H1 (cell line): ENCODE measurements around the gene ALDH1A2. TPM values are rescaled to one million over a fixed set of nuclear protein-coding genes. Genes with fewer than 3 reads are reported as not detected.

Experiments used
- CTCF ChIA-PET: fragments of 300-600 bp; sonication (Branson Sonifier 250); formaldehyde crosslinking; loops from one replicate; lab custom pipeline; 2021; ENCODE audit not compliant: partially characterized antibody; lab: Charles Lee
- POLR2A ChIA-PET: fragments of 300-600 bp; sonication (Branson Sonifier 250); formaldehyde crosslinking; loops from one replicate; lab custom pipeline; 2021; ENCODE audit warnings: inconsistent platforms; ENCODE audit not compliant: partially characterized antibody; lab: Charles Lee
- DNase-seq, 2 experiments: peaks; one replicate each; pipeline versions ENCODE4 v3.0.0 to v3.0.0-alpha.2; 2010 to 2022; ENCODE audit warnings: low spot score in 2 of 2, low read depth in 1 of 2, mixed read lengths in 1 of 2
- FAIRE-seq: peaks from 2 replicates; lab custom pipeline; 2011; peaks lifted over from hg19 to GRCh38; lab: Jason Lieb, UNC
- H2AFZ ChIP-seq: 2 replicates; pipeline ENCODE4 v1.8.1; 2012; ENCODE audit warnings: low read length, inconsistent platforms
- H2AK5ac ChIP-seq: 2 replicates; pipeline ENCODE4 v1.6.1; 2013; ENCODE audit warnings: low read depth, low read length
- H2BK120ac ChIP-seq: replicated peaks from 2 replicates; pipeline ENCODE3; 2013; ENCODE audit warnings: low read depth, low read length, inconsistent platforms
- H2BK12ac ChIP-seq: 2 replicates; pipeline ENCODE4 v1.6.1; 2013; ENCODE audit warnings: low read depth, low read length
- H2BK15ac ChIP-seq: 2 replicates; pipeline ENCODE4 v1.6.1; 2013; ENCODE audit warnings: low read length
- H2BK20ac ChIP-seq: 2 replicates; pipeline ENCODE4 v1.6.1; 2013; ENCODE audit warnings: low read length
- H2BK5ac ChIP-seq: 2 replicates; pipeline ENCODE4 v1.6.1; 2013; ENCODE audit warnings: low read depth, low read length
- H3K14ac ChIP-seq: 2 replicates; pipeline ENCODE4 v1.6.1; 2013; ENCODE audit warnings: inconsistent platforms; ENCODE audit not compliant: insufficient read length
- H3K18ac ChIP-seq: 2 replicates; pipeline ENCODE4 v1.6.1; 2013; ENCODE audit warnings: low read length; ENCODE audit errors: extremely low read depth
- H3K23ac ChIP-seq: 2 replicates; pipeline ENCODE4 v1.6.1; 2013; ENCODE audit warnings: inconsistent platforms; ENCODE audit not compliant: insufficient read length
- H3K23me2 ChIP-seq: 2 replicates; pipeline ENCODE4 v1.6.1; 2013; ENCODE audit warnings: low read depth, low read length
- H3K27ac ChIP-seq: 2 replicates; pipeline ENCODE4 v1.6.1; 2011; ENCODE audit warnings: low read depth, low read length, inconsistent platforms
- H3K27me3 ChIP-seq, 4 experiments: replicated peaks in 1 of 4; 1 replicate in 1 of 4; 2 replicates in 3 of 4; pipeline versions ENCODE4 v1.6.1 to v1.8.1; 2011 to 2013; ENCODE audit warnings: low read length in 3 of 4, mild to moderate bottlenecking in 3 of 4, inconsistent platforms in 2 of 4, mixed read lengths in 2 of 4, moderate library complexity in 1 of 4; ENCODE audit not compliant: control insufficient read depth in 3 of 4, insufficient read depth in 3 of 4; ENCODE audit errors: extremely low read depth in 1 of 4
- H3K36me3 ChIP-seq, 4 experiments: 2 replicates each; pipeline versions ENCODE4 v1.6.1 to v1.8.1; 2011 to 2013; ENCODE audit warnings: mild to moderate bottlenecking in 4 of 4, low read length in 3 of 4, moderate library complexity in 2 of 4, control low read depth in 1 of 4, inconsistent platforms in 1 of 4; ENCODE audit not compliant: insufficient read depth in 4 of 4, control insufficient read depth in 2 of 4
- H3K4ac ChIP-seq: replicated peaks from 2 replicates; pipeline ENCODE3; 2013; ENCODE audit warnings: low read length, low read depth, mixed read lengths, inconsistent platforms; ENCODE audit not compliant: insufficient read length
- H3K4me1 ChIP-seq, 4 experiments: replicated peaks in 1 of 4; 1 replicate in 1 of 4; 2 replicates in 3 of 4; pipeline versions ENCODE4 v1.6.1 to v1.8.1; 2011 to 2013; ENCODE audit warnings: low read length in 3 of 4, inconsistent platforms in 2 of 4, mixed read lengths in 1 of 4; ENCODE audit not compliant: insufficient read depth in 4 of 4, control insufficient read depth in 3 of 4
- H3K4me2 ChIP-seq, 2 experiments: 2 replicates each; pipeline versions ENCODE4 v1.6.1 to v1.8.1; 2011 to 2013; ENCODE audit warnings: low read depth in 2 of 2, low read length in 2 of 2, control low read depth in 1 of 2, inconsistent platforms in 1 of 2, mild to moderate bottlenecking in 1 of 2; ENCODE audit not compliant: insufficient read depth in 1 of 2
- H3K4me3 ChIP-seq, 4 experiments: fragments of 200-600, 300-600 bp in 1 of 4; sonication (generic), shearing (Covaris generic), sonication (Bioruptor Twin) in 1 of 4; 2 replicates each; pipeline versions ENCODE4 v1.5.1 to v1.8.1; 2011 to 2016; ENCODE audit warnings: low read length in 4 of 4, low read depth in 3 of 4, control low read depth in 2 of 4, inconsistent platforms in 2 of 4, mild to moderate bottlenecking in 2 of 4, mixed read lengths in 1 of 4, moderate library complexity in 1 of 4; ENCODE audit not compliant: insufficient read depth in 2 of 4; ENCODE audit errors: extremely low read depth in 1 of 4
- H3K56ac ChIP-seq: replicated peaks from 2 replicates; pipeline ENCODE3; 2013; ENCODE audit warnings: low read depth, mild to moderate bottlenecking, mixed read lengths, low read length, inconsistent platforms; ENCODE audit not compliant: insufficient read length
- H3K79me1 ChIP-seq: 2 replicates; pipeline ENCODE4 v1.6.1; 2013; ENCODE audit warnings: low read depth, low read length, control low read depth
- H3K79me2 ChIP-seq, 2 experiments: 2 replicates each; pipeline versions ENCODE4 v1.6.1 to v1.8.1; 2012 to 2013; ENCODE audit warnings: low read length in 2 of 2, mild to moderate bottlenecking in 2 of 2, inconsistent platforms in 1 of 2; ENCODE audit not compliant: insufficient read depth in 2 of 2, control insufficient read depth in 1 of 2
- H3K9ac ChIP-seq, 4 experiments: replicated peaks in 1 of 4; 1 replicate in 1 of 4; 2 replicates in 3 of 4; pipeline versions ENCODE4 v1.6.1 to v1.8.1; 2011 to 2013; ENCODE audit warnings: low read depth in 3 of 4, low read length in 3 of 4, control low read depth in 2 of 4, mild to moderate bottlenecking in 2 of 4, moderate library complexity in 2 of 4, inconsistent platforms in 1 of 4; ENCODE audit errors: extremely low read depth in 1 of 4
- H3K9me3 ChIP-seq, 2 experiments: 2 replicates each; pipeline versions ENCODE4 v1.6.1 to v1.8.1; 2012 to 2013; ENCODE audit warnings: mild to moderate bottlenecking in 2 of 2, moderate library complexity in 2 of 2, control low read depth in 1 of 2, inconsistent platforms in 1 of 2, low read depth in 1 of 2, low read length in 1 of 2, mixed read lengths in 1 of 2; ENCODE audit not compliant: insufficient read depth in 2 of 2
- H4K20me1 ChIP-seq, 2 experiments: replicated peaks in 1 of 2; 2 replicates each; pipeline versions ENCODE3 to v1.8.1; 2011 to 2013; ENCODE audit warnings: inconsistent platforms in 2 of 2, low read length in 2 of 2, mild to moderate bottlenecking in 1 of 2; ENCODE audit not compliant: insufficient read depth in 2 of 2, control insufficient read depth in 1 of 2
- H4K5ac ChIP-seq: 2 replicates; pipeline ENCODE4 v1.6.1; 2013; ENCODE audit warnings: low read length, low read depth, mixed read lengths, inconsistent platforms; ENCODE audit not compliant: insufficient read length
- H4K8ac ChIP-seq: 2 replicates; pipeline ENCODE4 v1.8.0; 2013; ENCODE audit warnings: mild to moderate bottlenecking, moderate library complexity, low read length, inconsistent platforms; ENCODE audit not compliant: insufficient read depth; ENCODE audit errors: extremely low read depth
- H4K91ac ChIP-seq: replicated peaks from 2 replicates; pipeline ENCODE3; 2013; ENCODE audit warnings: low read length, mixed read lengths, inconsistent platforms; ENCODE audit not compliant: insufficient read length
- CHD1 ChIP-seq: IDR thresholded peaks from 2 replicates; pipeline ENCODE4 v1.6.1; 2012; ENCODE audit warnings: low read depth, low read length, improper control_type of control experiment
- EGR1 ChIP-seq: IDR thresholded peaks from 2 replicates; pipeline ENCODE4 v1.6.1; 2011; ENCODE audit warnings: low read depth, low read length, borderline replicate concordance
- HDAC2 ChIP-seq, 2 experiments: fragments of 300-600 bp in 1 of 2; sonication (generic) in 1 of 2; IDR thresholded peaks; 2 replicates each; pipeline ENCODE4 v1.6.1; 2011 to 2012; ENCODE audit warnings: low read depth in 2 of 2, low read length in 2 of 2, mild to moderate bottlenecking in 2 of 2, moderate library complexity in 2 of 2, borderline replicate concordance in 1 of 2, inconsistent platforms in 1 of 2
- KDM5A ChIP-seq: fragments of 200-600 bp; IDR thresholded peaks from 2 replicates; pipeline ENCODE4 v1.7.1; 2012; ENCODE audit warnings: mild to moderate bottlenecking, low read length, inconsistent platforms, mixed read lengths
- RXRA ChIP-seq: IDR thresholded peaks from 2 replicates; pipeline ENCODE4 v1.6.1; 2011; ENCODE audit warnings: low read depth, mild to moderate bottlenecking, low read length, moderate library complexity; ENCODE audit not compliant: insufficient read depth
- SIRT6 ChIP-seq: IDR thresholded peaks from one replicate; pipeline ENCODE4 v1.7.1; 2012; ENCODE audit warnings: low read length, inconsistent platforms
- SRF ChIP-seq: IDR thresholded peaks from 2 replicates; pipeline ENCODE4 v1.6.1; 2011; ENCODE audit warnings: mild to moderate bottlenecking, low read depth, low read length, moderate library complexity
- SUZ12 ChIP-seq: fragments of 200-600 bp; sonication (generic); IDR thresholded peaks from 2 replicates; pipeline ENCODE4 v1.6.1; 2012; ENCODE audit warnings: mild to moderate bottlenecking, inconsistent platforms, low read length, moderate library complexity, mixed read lengths
- TAF7 ChIP-seq: optimal IDR thresholded peaks from 2 replicates; pipeline ENCODE3; 2011; ENCODE audit warnings: low read depth, mild to moderate bottlenecking, inconsistent platforms, low read length, moderate library complexity, borderline replicate concordance
- WGBS, 2 experiments: shearing (Covaris generic) in 1 of 2; methylation state at CpG; one replicate each; pipeline versions ENCODE4 v1.1.6 to v1.1.7; 2013 to 2015; ENCODE audit warnings: low lambda C conversion rate in 2 of 2, mixed read lengths in 2 of 2, inconsistent platforms in 1 of 2, low coverage in 1 of 2, missing lambda C conversion rate in 1 of 2; ENCODE audit not compliant: insufficient replicate concordance in 2 of 2, insufficient coverage in 1 of 2, insufficient read length in 1 of 2; ENCODE audit errors: extremely low coverage in 1 of 2, missing lambda C conversion rate in 1 of 2; 5-methylcytosine and 5-hydroxymethylcytosine counted together
- polyA plus RNA-seq, 7 experiments: library from polyadenylated mRNA; depleted of rRNA in 3 of 7; stranded (reverse) in 5 of 7; unstranded in 2 of 7; fragments of >200 nt in 5 of 7; fragments of 200-250 nt in 2 of 7; gene quantifications; 1 replicate in 5 of 7; 2 replicates in 1 of 7; 4 replicates in 1 of 7; pipeline versions ENCODE4 v1.2.1 to v1.2.3, GENCODE V29; 2011 to 2013; ENCODE audit warnings: missing spikeins in 2 of 7, mixed read lengths in 2 of 7
- total RNA-seq: library from RNA; stranded (reverse); fragmentation: NEBNext Ultra II Directional; extraction: Animal tissue kit (Norgen Biotek cat#: 25700); gene quantifications from 2 replicates; pipeline ENCODE4 v1.2.1, GENCODE V29; 2021

ALDH1A2 gene
- total and polyA plus RNA-seq, 2 of the 8 experiments (the other 6 are each of a cell fraction or from before 2014, with no cell fraction given): 0.06 to 0.24 TPM

- no peaks in the 10 kb centered on the region for H3K79me1 ChIP-seq
- H3K27me3 ChIP-seq: peaks cover 17 to 39% (median 29%) of the 10 kb centered on the region in 4 experiments
- H4K91ac ChIP-seq: no peak overlapping the region
- H3K18ac ChIP-seq: no peak overlapping the region
- H2AK5ac ChIP-seq: no peak overlapping the region
- no peak overlapping the region for H3K9ac ChIP-seq
- H3K56ac ChIP-seq: no peak overlapping the region
- H3K14ac ChIP-seq: no peak overlapping the region
- no peak overlapping the region for H4K5ac ChIP-seq
- 90% methylated on average over 4 of the region's 5 CpGs; no CpG with 5 or more reads in 1 of the 2 experiments for WGBS, 2 experiments
- H2BK15ac ChIP-seq: no peak overlapping the region
- H2BK120ac ChIP-seq: no peak overlapping the region
- no peak overlapping the region for H2AFZ ChIP-seq
- H3K4me1 ChIP-seq: peaks cover 0 to 3% (median under 1%) of the 10 kb centered on the region in 4 experiments; a peak in 3 of 7 replicates
- no peak overlapping the region for H4K8ac ChIP-seq
- no peak overlapping the region for H3K23ac ChIP-seq
- H3K4me2 ChIP-seq: no peak overlapping the region
- ChIA-PET CTCF (interaction anchor here (0.6 to 6.9 kb wide), 21 partner anchors 9 to 566 kb away, joined by 3 to 144 read pairs (median 5); no protein-coding TSS in a partner anchor), POLR2A (no interaction called here)
- TF ChIP-seq EGR1: no peak
- TF ChIP-seq KDM5A: no peak
- TF ChIP-seq SRF: no peak
- no peak for TF ChIP-seq TAF7
- no peak for TF ChIP-seq SIRT6
- no peak for TF ChIP-seq HDAC2 (IDR thresholded peaks at IDR 0.05; ENCODE audit: borderline replicate concordance in 1 of 2, low read depth in 2 of 2, low read length in 2 of 2)
- TF ChIP-seq SUZ12: no peak
- no peak for TF ChIP-seq CHD1
- no peak for TF ChIP-seq RXRA
- no peak overlapping the region for H2BK5ac ChIP-seq
- no peak overlapping the region for H2BK12ac ChIP-seq
- no peak overlapping the region for H3K4me3 ChIP-seq
- H3K4ac ChIP-seq: no peak overlapping the region
- no peaks in the 10 kb centered on the region for H3K79me2 ChIP-seq
- no peak overlapping the region for H3K27ac ChIP-seq
- no peaks in the 10 kb centered on the region for H3K36me3 ChIP-seq
- FAIRE-seq (no peak), DNase-seq (no peak)
- no peaks in the 10 kb centered on the region for H3K9me3 ChIP-seq
- peaks cover 10% of the 10 kb centered on the region; the same call in 1 of the 2 replicates for H3K23me2 ChIP-seq
- no peaks in the 10 kb centered on the region for H4K20me1 ChIP-seq
- no peak overlapping the region for H2BK20ac ChIP-seq
Measured at GRCh38 chr15:58069008-58069407, 3.5 kb upstream of the ALDH1A2 start.
